Panc1 (cell line): ENCODE data around the gene UBQLN1. TPM values are rescaled to one million over a fixed set of nuclear protein-coding genes. Genes with fewer than 3 reads are reported as not detected.
A peak's percentile ranks its signal among the peaks of the same experiment; 100 is the strongest.

Experiments used
- ATAC-seq: fragments of 200-7000 bp; cut with Tn5 transposase; 2 replicates; pipeline ENCODE4 v1.9.1; 2020; ENCODE audit warnings: mild to moderate bottlenecking, moderate library complexity
- BruUV-seq: library from RNA; stranded (reverse); fragments of 400-500 nt; replicated peaks from 2 replicates; lab custom pipeline; 2021; lab: Mats Ljungman, UMichigan
- CTCF ChIA-PET: fragments of 300-600 bp; sonication (Branson Sonifier 250); formaldehyde crosslinking; loops from one replicate; lab custom pipeline; 2022; ENCODE audit warnings: antibody characterized with exemption; lab: Charles Lee
- POLR2A ChIA-PET: fragments of 300-600 bp; sonication (Branson Sonifier 250); formaldehyde crosslinking; loops from one replicate; lab custom pipeline; 2022; ENCODE audit warnings: antibody characterized with exemption; lab: Charles Lee
- DNase-seq: peaks from one replicate; pipeline ENCODE4 v3.0.0-alpha.2; 2010; ENCODE audit warnings: low read depth, low spot score
- H3K27ac ChIP-seq: 2 replicates; pipeline ENCODE4 v1.5.1; 2011; ENCODE audit warnings: mild to moderate bottlenecking, low read length, inconsistent platforms
- H3K27me3 ChIP-seq: fragments of 200-500 bp; sonication (Bioruptor generic); 2 replicates; pipeline ENCODE4 v1.6.0; 2014; ENCODE audit warnings: low read length, inconsistent platforms; ENCODE audit not compliant: control insufficient read depth, insufficient read depth
- H3K36me3 ChIP-seq: fragments of 200-500 bp; sonication (Bioruptor generic); 2 replicates; pipeline ENCODE4 v1.5.1; 2014; ENCODE audit warnings: inconsistent platforms, mild to moderate bottlenecking, low read length, moderate library complexity; ENCODE audit not compliant: control insufficient read depth, insufficient read depth
- H3K4me1 ChIP-seq: 2 replicates; pipeline ENCODE4 v1.5.1; 2011; ENCODE audit warnings: inconsistent platforms, mild to moderate bottlenecking, low read length, moderate library complexity; ENCODE audit not compliant: control insufficient read depth, insufficient read depth
- H3K4me3 ChIP-seq, 2 experiments: 2 replicates each; pipeline ENCODE4 v1.5.1; 2011 to 2012; ENCODE audit warnings: low read depth in 2 of 2, low read length in 2 of 2, mild to moderate bottlenecking in 2 of 2, inconsistent platforms in 1 of 2, moderate library complexity in 1 of 2
- H3K9me3 ChIP-seq: fragments of 200-500 bp; sonication (Bioruptor generic); 2 replicates; pipeline ENCODE4 v1.5.1; 2014; ENCODE audit warnings: low read depth, mild to moderate bottlenecking, inconsistent platforms, low read length, moderate library complexity; ENCODE audit not compliant: control insufficient read depth, insufficient read depth
- CTCF ChIP-seq: fragments of 450-650 bp; IDR thresholded peaks from 2 replicates; pipeline ENCODE4 v1.5.1; 2017; ENCODE audit warnings: mild to moderate bottlenecking
- POLR2AphosphoS5 ChIP-seq: IDR thresholded peaks from 2 replicates; pipeline ENCODE4 v1.6.1; 2012; ENCODE audit warnings: mild to moderate bottlenecking, low read depth, low read length, moderate library complexity
- REST ChIP-seq, 2 experiments: IDR thresholded peaks; 2 replicates each; pipeline ENCODE4 v1.6.1; 2011 to 2012; ENCODE audit warnings: low read depth in 2 of 2, control low read depth in 1 of 2, low read length in 1 of 2, mild to moderate bottlenecking in 1 of 2, moderate library complexity in 1 of 2; ENCODE audit not compliant: insufficient read depth in 1 of 2
- SIN3A ChIP-seq: IDR thresholded peaks from 2 replicates; pipeline ENCODE4 v1.6.1; 2012; ENCODE audit warnings: low read depth, mild to moderate bottlenecking, low read length, moderate library complexity, borderline replicate concordance; ENCODE audit not compliant: insufficient read depth
- TCF7L2 ChIP-seq: IDR thresholded peaks from 2 replicates; pipeline ENCODE4 v1.6.1; 2011; ENCODE audit warnings: mild to moderate bottlenecking, low read depth, low read length, inconsistent platforms
- in situ Hi-C: cut with HindIII; loops from 2 replicates; pipeline ENCODE4 v1.10.0; 2016; ENCODE audit warnings: low sequenced_read_pairs, low pct_unique_long_range_greater_than_20kb
- intact Hi-C: fragments of 100-400 bp; cut with micrococcal nuclease; formaldehyde crosslinking; loops from one replicate; pipeline ENCODE4 v1.10.0; 2022; ENCODE audit not compliant: unreplicated experiment
- total RNA-seq: library from RNA; stranded (reverse); gene quantifications from one replicate; pipeline ENCODE4 v1.2.1, GENCODE V29; 2021; ENCODE audit not compliant: unreplicated experiment

Gene UBQLN1
- total RNA-seq, 1 experiment from 2014 or later: 92.8 TPM

GRCh38 chr9:83701286-83701685 is 6.5 kb downstream of the UBQLN1 start:
- no TSS peak for BruUV-seq
- ChIA-PET CTCF (no interaction called here), POLR2A (no interaction called here)
- Histone ChIP-seq H3K27me3 (no peaks in the 10 kb centered on the region), H3K4me1 (peaks cover 30% of the 10 kb centered on the region), H3K36me3 (no peaks in the 10 kb centered on the region; the same call in 1 of the 2 replicates), H3K4me3 (no peak overlapping the region), H3K9me3 (no peaks in the 10 kb centered on the region), H3K27ac (peak overlapping the region; percentile 54; the same call in 1 of the 2 replicates)
- DNase-seq (no peak), ATAC-seq (no peak)
- TF ChIP-seq POLR2AphosphoS5: no peak
- TF ChIP-seq TCF7L2: no peak
- no peak for TF ChIP-seq REST (IDR thresholded peaks at IDR 0.05; ENCODE audit: insufficient read depth in 1 of 2, low read depth in 2 of 2, low read length in 1 of 2)
- no peak for TF ChIP-seq CTCF
- no peak for TF ChIP-seq SIN3A
- intact Hi-C loops (no loop called here), in situ Hi-C loops (no loop called here)

GRCh38 chr9:83699615-83700014 is 8.1 kb downstream of the UBQLN1 start:
- H3K9me3 ChIP-seq: no peaks in the 10 kb centered on the region
- in situ Hi-C loops (no loop called here), intact Hi-C loops (no loop called here)
- H3K27me3 ChIP-seq: no peaks in the 10 kb centered on the region
- ChIA-PET POLR2A (interaction anchor here (0.6 kb wide), 1 partner anchor 1960 kb away, joined by 3 read pairs; no protein-coding TSS in a partner anchor), CTCF (no interaction called here)
- H3K36me3 ChIP-seq: no peaks in the 10 kb centered on the region
- TF ChIP-seq POLR2AphosphoS5: no peak
- TF ChIP-seq REST (IDR thresholded peaks at IDR 0.05; ENCODE audit: insufficient read depth in 1 of 2, low read depth in 2 of 2, low read length in 1 of 2): no peak
- TF ChIP-seq TCF7L2: no peak
- TF ChIP-seq CTCF: no peak
- no peak for TF ChIP-seq SIN3A
- no peak for ATAC-seq
- H3K4me1 ChIP-seq: peaks cover 28% of the 10 kb centered on the region
- no TSS peak for BruUV-seq
- H3K4me3 ChIP-seq: no peak overlapping the region
- no peak for DNase-seq
- no peak overlapping the region for H3K27ac ChIP-seq
